T follicular helper cell (primary cell): ENCODE measurements around the gene CPLX3.

Source experiments
- DNase-seq: peaks from one replicate; pipeline ENCODE4 v3.0.0-alpha.2; 2020; ENCODE audit warnings: low read depth

The CPLX3 gene

GRCh38 chr15:74788042-74788682, 38.3 kb upstream of the CPLX3 start:
- no peak for DNase-seq

- peak; percentile 47 for DNase-seq
Measured at GRCh38 chr15:74788683-74789151, 37.7 kb upstream of the CPLX3 start.

- DNase-seq = no peak
Measured at GRCh38 chr15:74789171-74789631, 37.2 kb upstream of the CPLX3 start.

- no peak for DNase-seq
Measured at GRCh38 chr15:74789741-74790079, 36.7 kb upstream of the CPLX3 start.

GRCh38 chr15:74790080-74790916, 36.1 kb upstream of the CPLX3 start:
- DNase-seq = no peak

GRCh38 chr15:74791007-74791406, 35.4 kb upstream of the CPLX3 start:
- DNase-seq = no peak

GRCh38 chr15:74791667-74792066, 34.8 kb upstream of the CPLX3 start:
- no peak for DNase-seq

GRCh38 chr15:74792227-74793016, 34.0 kb upstream of the CPLX3 start:
- DNase-seq = no peak

GRCh38 chr15:74793135-74794028, 33.0 kb upstream of the CPLX3 start:
- peak; percentile 72 for DNase-seq

- no peak for DNase-seq
Measured at GRCh38 chr15:74794248-74794969, 32.0 kb upstream of the CPLX3 start.

- DNase-seq = no peak
Measured at GRCh38 chr15:74794970-74795349, 31.5 kb upstream of the CPLX3 start.

- no peak for DNase-seq
Measured at GRCh38 chr15:74795966-74796625, 30.3 kb upstream of the CPLX3 start.

GRCh38 chr15:74798388-74799254, 27.8 kb upstream of the CPLX3 start:
- DNase-seq = no peak

- DNase-seq = no peak
Measured at GRCh38 chr15:74799255-74799855, 27.1 kb upstream of the CPLX3 start.

- DNase-seq = peak; percentile 83
Measured at GRCh38 chr15:74799856-74800558, 26.4 kb upstream of the CPLX3 start.

GRCh38 chr15:74800559-74801094, 25.8 kb upstream of the CPLX3 start:
- DNase-seq = no peak

GRCh38 chr15:74801311-74801997, 25.0 kb upstream of the CPLX3 start:
- no peak for DNase-seq
